GM19397 (cell line): Measurements from ENCODE around the gene PEX16.
A peak's percentile ranks its signal among the peaks of the same experiment; 100 is the strongest.

Source experiments
- ATAC-seq: cut with Tn5 transposase; IDR thresholded peaks from one replicate; pipeline ENCODE4 v1.9.1; 2021; ENCODE audit warnings: mild to moderate bottlenecking, moderate library complexity; ENCODE audit not compliant: unreplicated experiment

The PEX16 gene

DNA sequence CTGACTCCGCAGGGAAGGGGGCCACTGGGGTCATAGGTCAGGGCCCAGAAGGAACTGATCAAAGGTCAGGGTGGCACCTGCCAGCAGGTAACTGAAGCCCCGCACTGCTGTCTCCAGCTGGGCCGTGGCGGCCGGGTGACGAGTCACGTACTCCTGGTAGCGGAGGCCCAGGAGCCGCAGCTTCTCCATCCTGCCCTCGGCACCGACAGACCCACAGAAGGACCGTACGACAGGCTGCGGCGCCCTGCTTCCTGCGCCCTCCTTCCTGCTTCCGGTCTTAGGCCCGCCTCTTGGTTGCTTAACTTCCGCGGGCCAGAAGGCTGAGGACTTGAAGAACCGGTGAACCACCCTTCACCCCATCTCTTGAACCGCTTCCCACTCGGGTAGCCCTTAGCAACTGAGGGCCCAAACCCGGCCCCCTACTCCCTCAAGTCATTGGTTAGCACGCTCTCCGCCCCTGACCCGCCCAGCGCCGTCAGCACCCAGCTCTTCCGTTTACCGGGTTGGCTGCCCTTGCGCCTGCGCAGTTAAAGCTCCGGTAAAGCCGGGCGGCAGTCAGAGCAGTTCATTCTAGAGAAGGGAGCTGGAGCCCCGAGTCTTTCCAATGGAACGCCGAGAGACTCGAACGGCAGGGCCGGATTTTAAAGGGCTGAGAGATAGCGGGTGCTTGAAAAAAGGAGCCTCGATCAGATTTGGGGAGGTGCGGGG, at the start of gene PEX16:
Gene PEX16, minus strand, starts transcription at position 255 of the 708 bp plus-strand sequence. Its CDS starts 66 bp downstream, at position 189.
- peak; percentile 85 for ATAC-seq

DNA sequence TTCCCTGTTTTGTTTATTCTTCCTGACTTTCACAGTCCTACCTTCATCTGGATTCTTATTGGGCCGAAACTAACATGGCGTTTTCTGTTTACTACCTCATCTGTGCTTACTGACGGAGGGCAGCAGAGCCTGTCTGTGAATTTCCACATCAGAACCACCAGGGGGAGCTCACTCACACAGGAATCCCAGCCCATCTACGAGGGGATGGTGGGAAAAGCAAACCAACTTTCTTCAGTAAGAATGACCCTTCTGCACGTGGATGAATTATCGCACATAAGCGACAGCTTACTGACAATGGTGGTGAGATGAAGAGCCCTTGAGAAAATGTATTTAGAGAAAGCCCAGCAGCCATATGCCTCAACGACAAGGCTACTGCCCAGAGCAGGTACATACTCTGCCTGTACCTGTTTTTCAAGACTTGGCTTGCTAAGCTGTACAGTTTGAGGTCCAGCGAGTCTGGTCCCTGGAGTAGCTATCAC, 47.3 kb upstream of the PEX16 start:
- ATAC-seq, result no peak

DNA sequence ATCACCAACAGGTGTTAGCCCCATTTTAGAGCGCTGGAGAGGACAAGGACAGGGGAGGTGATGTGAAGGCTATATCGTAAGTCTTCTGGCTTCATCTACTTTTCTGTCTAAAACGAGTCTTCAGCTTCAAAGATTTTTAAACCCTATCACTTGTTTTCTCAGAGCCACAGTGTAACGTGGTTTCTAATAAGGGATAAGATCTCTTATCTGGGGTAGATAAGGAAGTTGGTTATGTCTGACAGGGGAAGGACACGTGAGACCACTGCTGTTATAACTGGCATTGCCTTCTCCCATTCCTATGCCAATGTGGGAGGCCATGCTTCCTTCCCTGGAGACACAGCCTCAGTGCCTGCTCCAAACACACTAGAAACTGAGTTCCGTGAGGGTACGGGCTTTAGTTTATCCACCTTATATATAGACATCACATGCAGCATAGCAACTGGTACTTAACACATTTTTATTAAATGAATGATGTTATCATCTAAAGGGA, 44.1 kb upstream of the PEX16 start:
- no peak for ATAC-seq

DNA sequence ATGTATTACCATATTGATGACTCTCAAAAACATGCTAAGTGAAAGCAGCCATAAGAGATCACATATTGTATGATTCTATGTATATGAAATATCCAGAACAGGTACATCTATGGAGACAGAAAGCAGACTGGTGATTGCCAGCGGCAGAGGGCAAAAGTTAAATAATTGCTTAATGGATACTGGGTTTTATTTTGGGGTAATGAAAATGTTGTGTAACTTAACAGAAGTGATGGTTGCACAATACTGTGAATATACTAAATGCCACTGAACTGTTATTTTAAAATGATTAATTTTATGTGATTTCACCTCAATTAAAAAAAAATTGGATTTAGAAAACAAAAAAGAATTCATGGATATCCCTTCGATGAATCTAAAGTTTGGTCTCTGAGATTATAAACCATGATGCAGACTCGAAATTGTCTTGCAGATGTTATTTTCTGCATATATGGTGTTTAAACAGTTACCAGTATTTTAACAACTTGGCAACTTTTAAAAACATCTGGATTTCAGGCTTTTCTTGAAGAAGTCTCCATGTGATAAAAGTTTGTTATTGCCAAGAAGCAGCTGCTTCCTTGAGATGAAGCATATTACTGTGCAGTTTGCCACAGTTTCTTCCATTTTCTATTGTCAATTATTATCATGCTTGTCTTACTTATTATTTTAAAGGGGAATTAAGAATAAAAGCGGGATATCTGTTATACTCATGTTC, 42.9 kb upstream of the PEX16 start:
- ATAC-seq, result no peak

DNA sequence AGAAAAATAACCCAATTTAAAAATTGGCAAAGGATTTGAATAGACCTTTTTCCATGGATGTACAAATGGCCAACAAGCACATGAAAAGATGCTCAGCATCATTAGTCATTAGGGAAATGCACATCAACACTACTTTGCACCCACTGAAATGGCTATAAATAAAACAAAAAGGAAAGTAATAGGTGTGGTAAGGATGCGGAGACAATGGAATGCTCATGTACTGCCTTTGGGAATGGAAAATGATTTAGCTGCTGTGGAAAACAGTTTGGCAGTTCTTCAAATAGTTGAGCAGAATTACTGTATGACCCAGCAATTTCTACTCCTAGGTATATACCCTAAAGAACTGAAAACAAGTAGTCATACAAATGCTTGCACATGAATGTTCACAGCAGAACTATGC, 42.2 kb upstream of the PEX16 start:
- no peak for ATAC-seq

DNA sequence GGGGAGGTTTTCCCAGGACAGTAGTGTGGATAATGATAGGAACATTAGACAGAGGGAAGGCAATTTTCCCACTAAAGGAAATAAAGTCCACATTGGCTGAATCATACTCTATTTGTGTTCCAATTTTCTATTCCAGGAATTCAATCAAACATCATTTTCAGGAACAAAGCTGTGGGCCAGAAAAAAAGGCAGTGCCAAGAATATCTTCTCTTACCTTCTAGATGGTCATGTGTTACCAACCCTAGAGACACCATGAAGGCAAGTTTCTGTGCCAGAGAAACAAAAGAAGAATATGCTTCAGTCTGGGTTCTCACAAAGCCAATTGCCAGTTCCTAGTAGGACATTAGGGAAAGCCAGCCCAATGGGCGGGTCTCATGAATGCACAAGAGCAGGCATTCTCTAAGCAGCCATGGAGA, 32.3 kb upstream of the PEX16 start:
- ATAC-seq, result no peak

DNA sequence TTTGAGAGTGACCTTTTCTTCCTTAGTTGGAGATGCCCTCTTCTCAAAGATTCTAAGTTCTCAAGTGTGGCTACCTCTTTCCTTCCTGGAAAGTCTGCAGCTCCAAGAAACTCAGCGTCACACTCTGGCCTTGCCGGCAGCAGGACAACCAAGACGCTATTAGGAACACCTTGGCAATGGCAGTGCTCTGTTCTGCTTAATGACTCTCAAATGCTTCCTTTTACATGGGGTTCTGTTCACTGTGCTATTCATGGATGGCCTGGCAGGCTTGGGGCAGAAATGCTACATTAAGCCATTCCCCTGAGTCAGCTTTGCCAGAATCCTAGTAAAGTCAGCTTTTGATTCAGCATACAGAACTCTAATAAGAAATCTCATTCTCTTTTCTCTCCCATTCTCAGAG, 30.7 kb upstream of the PEX16 start:
- no peak for ATAC-seq

DNA sequence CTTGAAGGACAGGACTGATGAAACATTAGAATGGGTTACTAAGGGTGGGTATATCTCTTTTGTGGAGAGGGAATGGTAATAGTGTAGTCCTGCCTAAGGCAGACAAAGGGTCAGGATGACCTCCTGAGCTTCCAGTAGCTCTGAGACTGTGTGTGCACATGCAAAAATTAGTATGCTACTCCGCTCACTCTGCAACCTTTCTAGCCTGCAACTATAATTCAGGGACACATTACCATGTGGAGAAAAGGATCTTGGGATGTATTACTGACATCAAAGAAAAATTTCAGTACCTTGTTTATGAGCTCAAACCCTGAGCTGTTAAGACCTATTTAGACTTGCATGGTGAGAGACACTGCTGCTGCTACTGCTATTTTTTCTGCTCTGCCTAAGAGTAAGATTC, 30.2 kb upstream of the PEX16 start:
- no peak for ATAC-seq

DNA sequence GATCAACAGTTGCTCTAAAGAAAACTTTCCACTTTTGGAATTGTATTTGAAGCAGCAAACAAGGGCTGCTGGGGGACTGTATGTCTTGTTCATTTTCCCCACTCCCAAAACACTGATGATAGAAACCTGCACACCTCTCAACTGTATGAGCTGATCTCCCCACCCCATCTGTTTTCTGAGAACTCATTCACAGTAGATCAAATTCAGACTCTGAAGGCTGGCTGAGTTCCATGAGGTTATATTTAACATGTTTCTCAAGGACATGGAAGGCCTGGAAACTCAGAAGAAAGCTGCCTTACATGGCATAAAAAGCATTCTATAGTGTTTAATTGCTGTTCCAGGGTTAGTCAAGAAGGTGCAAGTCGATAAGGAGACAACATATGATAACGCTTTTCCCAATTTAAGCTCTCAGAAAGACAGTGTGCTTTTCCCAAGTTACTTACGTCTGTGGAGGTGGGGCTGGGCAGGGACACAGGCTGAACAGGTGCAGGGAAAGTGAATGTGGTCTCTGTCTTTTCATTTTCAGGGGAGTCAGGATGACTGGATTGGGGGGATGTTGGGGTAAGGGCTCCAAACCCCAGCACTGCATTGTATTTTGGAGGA, 27.8 kb upstream of the PEX16 start:
- ATAC-seq, result no peak

DNA sequence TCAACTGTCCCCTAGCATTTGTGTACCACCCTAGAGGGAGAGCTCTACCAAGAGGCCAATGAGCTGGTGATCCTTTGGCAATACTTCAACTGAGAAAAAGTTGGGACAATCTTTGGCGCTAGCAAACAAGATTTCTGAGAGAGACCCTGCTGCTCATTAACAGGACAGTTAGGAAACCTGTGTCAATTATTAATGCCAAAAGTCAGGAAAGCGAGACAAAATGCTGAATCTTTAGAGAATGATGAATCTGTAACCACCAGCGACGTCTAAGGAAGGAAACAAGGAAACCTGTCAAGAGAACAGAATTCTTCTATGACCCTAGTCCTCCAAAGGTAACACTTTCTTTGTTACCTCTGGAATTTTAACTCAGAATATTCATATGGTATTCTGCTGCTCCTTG, 24.7 kb upstream of the PEX16 start:
- no peak for ATAC-seq

DNA sequence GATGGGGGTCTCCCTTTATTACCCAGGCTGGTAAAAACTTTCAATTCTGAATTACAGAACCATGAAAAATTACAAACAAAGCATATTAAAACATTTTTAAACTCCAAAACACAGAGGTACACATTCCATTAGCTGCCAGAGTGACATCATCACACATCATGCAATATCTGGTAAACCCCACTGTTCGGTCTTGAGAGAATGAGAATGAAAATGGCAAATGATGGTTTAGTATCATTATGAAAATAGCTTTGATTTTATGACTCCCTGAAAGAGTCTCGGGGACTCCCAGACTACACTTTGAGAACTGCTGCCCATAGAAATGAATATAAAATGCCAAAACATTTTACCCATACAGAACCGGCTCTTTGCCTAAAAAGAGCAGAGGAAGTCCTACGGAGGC, 23.6 kb upstream of the PEX16 start:
- ATAC-seq, result no peak

DNA sequence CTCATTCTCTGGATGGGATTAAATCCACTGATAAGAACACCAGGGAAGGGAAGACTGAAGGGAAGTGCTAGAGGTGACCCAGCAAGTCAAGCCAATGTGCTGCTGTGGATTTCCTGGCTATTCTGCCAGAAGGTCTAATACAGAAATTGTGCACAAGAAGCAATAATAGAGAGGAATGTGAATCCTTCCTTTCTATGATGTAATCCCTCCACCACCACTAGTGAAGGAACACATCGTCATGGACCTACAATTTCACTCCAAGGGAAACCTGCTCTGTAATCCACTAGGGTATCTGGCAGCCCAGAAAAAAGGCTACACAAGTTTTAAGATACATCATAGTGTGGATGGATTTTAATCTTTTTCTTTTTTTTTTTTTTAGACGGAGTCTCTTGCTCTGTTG, 22.2 kb upstream of the PEX16 start:
- no peak for ATAC-seq

DNA sequence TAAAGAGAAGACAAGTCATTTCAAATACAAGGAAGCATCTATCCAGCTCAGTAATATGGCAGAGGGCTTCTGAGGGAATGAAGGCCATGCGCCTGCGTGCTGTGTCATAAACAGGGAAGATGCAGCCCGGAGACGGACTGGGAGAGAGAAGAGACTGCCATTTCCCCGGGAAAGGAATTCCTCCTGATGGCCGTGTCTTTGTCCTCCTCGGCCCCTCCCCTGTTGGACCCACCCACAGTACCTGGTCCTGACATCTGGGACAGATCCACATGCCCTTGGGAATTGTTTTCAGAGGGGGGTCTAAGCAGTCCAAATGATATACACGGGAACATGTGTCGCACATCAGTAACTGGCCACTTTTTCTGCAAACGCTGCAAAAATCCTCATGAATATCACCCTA, 20.2 kb upstream of the PEX16 start:
- ATAC-seq, result no peak

DNA sequence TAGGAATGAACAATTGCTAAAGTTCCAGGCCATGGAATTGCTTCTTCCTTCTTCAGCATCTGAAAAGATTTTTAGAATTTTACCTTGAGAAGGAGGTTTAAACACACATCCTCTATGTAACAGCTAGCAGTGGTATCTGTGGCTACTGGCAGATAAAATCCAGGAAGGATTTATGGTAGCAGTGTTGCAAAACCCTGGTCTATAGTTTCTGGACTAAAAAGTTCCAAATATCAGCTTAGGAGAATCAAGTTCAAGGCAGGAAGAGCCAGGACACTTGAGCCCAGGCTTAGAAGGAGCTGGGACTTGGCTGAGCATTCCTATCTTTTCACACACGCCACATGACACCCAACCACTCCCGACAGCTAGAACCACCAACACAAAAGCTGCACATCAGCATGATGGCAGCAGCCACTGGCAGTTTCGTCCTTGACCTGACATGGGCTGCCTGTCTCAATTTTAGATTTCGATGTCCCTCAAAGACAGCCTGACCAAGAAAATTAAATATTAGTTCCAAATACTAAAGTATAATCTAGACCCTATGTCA, 18.9 kb upstream of the PEX16 start:
- ATAC-seq, result no peak

DNA sequence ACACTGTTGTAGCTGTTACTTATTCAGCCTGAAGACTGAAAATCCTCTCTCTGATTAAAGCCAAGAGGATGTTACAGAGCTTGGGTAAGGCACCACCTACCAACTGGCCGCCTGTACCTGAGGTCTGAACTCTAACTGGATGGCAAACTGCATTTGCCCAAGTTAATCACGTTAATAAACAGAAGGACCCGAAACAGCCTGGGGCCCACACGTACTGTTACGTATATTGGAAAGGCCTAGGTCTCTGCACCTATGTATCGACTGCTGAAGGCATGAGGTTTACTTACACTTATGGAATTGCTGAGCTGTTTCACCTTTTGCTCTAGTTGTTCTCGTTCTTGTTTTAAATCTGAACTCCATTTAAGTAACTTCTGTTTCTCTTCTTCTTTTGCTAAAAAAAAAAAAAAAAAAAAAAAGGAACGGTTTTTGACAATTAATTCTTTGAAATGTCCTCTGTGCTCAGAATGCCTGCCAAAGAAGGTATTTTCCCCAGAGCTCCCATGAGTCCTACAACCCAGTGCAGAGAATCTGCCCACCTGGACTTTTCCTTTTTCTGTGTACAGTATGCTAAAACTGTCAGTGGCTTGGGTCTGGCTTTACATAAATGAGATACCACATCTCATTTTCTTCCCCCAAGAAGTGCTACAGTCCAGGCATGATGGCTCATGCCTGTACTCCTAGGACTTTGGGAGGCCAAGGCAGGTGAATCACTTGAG, 17.8 kb upstream of the PEX16 start:
- no peak for ATAC-seq

DNA sequence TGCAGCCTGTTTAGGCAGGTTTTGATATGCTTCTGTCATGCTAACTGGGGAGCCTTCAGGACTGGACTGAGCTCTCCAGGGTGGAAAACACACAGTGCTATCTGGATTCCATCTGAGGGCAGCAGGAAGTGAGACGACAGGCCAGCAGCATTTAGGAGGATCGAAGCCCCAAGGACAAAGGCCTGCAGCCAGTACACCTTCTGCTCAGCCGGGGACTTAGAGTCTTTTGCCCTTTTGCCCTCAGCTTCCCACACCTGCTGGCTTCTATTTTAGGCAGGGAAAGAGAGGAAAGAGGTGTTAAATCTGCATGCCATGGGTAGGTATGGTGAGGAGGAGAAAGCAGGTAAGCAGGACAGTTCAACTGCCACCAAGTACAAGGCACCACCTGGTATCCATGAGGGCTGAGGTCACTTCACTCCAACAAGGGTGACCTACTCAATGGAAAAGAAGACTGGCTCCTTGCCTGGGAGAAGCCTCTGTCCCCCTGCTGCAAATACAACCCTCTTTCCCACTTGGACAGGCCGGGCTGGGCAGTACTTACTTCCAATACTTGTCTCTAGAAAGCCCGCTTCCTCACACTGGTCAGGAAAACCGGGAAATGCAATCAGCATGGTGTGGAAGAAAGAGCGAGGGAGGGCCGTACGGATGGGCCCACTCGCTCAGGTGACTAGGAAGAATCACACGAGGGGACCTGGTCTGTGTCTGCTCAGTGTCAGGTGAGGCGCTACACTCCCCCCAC, 17.1 kb upstream of the PEX16 start:
- ATAC-seq, result no peak

DNA sequence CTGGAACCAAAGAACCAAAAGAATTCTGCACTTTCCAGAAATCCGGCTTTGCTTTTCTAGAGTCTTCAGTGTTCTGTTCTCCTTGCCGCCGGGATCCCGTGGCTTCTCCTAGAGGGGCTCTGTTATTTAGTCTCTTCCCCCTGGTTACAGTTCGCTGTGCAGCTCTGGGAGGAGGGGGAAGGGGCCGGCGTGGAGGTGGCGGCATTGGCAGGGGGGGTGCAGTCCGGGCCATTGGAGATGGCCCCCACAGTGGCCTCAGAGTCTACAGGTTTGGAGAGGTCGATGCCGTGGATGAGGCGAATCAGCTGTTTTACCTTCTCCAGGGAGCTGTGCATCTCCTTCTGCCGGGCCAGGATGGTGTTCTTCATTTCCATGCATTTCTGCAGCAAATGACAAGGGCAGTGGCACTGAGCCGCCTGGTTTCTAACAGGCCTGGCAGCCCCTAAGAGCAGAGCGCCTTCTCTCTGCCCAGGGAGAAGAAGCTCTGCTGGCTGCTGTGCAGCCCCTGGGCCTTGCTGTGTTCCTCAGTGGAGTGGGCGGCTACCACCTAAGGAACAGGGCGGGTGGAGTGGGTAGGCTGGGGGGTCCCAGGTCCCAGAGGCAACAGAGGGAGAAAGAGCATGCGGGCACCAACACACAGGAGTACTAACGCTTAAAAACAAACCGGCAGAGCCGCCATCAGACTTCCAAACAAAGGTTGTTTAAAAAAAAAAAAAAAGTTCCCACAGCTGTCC, 16.3 kb upstream of the PEX16 start:
- ATAC-seq, result no peak

DNA sequence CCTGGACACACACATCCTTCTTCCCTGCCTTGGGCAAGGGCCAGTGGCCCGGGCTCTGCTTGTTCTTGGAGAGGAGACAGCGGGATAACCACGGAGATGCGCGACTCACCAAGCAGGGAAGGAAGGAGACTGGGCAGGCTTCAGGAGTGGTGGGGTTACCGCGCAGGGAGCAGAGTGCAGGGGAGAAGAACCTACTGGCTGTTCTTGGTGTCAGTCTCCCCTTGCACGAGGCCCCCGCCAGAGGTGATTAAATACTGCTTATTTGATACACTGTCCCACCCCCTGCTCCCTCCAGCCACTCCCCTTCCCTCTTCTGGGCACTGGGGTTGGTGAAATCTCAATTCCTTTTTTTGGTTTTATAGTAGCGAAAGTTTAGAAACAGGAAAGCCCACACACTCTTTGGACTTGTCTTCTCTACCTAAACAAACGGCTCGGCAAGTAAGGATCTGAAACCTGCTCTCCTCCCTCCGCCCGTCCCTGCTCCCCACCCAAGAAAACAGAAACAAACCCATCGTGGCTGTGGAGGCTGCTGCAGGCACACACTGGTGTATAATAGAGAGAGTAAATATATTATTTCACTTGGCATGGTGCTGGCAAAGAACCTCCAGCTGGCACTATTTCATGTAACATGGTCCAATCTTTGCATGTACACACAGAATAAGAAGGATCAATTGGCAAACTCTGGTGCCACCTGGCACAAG, 15.6 kb upstream of the PEX16 start:
- ATAC-seq, result no peak

DNA sequence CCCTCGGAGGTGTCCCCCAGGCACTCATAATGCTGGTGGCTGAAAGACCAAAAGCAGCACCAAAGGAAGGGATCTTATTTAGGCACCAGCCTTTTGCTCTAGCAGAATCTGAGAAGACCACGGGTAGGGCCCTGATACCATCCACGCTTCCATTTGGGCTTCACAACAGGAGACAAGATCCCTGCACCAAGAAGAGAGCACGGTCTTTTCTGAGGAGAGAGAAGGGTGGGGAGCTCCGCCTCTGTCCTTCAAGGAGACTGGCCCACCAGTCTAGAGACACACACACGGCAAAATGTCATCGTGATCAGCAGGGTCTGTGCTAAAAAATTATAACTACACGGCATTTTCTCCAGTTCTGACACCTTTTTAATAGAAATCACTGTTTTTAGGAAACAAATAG, 14.5 kb upstream of the PEX16 start:
- ATAC-seq, result no peak
